Breast epithelium (tissue), 3 donors: ENCODE data around the gene SLC35F3.

ENCODE experiments used
- POLR2A ChIP-seq: fragments of 450-650 bp; IDR thresholded peaks from one replicate; pipeline ENCODE4 v1.6.1; 2016; ENCODE audit warnings: antibody characterized with exemption, mild to moderate bottlenecking, moderate library complexity
- POLR2AphosphoS5 ChIP-seq, 3 donors: sonication (generic); formaldehyde crosslinking; IDR thresholded peaks; one replicate each; pipeline ENCODE4 v1.6.1; 2017; ENCODE audit warnings: antibody characterized with exemption in 3 of 3
- TF ChIP-seq, protein P1 (sequence below), 3 donors: fragments of 450-650 bp; IDR thresholded peaks; one replicate each; pipeline ENCODE4 v1.5.1; 2016 to 2017; ENCODE audit warnings: antibody characterized with exemption in 3 of 3, mild to moderate bottlenecking in 3 of 3, moderate library complexity in 3 of 3

DNA sequence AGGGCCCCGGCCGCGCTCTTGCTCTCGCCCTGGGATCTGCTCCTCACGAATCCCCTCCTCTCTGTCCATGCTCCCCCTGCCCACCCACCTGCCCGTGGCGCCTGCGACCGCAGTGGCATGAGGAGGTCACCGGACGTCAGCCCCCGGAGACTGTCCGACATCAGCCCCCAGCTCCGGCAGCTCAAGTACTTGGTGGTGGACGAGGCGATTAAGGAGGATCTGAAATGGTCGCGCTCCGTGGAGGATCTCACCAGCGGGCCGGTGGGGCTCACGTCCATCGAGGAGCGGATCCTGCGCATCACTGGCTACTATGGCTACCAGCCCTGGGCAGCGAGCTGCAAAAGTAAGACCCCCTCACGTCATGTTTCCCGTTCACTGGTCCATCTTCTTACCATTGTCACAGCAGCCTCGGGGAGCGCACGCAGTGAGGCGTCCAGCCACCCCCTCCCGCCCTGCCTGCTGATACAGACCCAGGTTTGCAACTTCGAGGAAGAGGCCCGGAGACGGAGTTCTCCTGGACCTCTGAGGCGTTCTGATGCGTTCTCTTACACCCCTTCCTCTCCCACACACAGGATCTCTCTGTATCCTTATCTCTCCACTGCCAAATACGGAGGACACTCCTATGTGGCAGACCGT, 1.1 kb downstream of the SLC35F3 start:
- TF ChIP-seq, protein P1, sequence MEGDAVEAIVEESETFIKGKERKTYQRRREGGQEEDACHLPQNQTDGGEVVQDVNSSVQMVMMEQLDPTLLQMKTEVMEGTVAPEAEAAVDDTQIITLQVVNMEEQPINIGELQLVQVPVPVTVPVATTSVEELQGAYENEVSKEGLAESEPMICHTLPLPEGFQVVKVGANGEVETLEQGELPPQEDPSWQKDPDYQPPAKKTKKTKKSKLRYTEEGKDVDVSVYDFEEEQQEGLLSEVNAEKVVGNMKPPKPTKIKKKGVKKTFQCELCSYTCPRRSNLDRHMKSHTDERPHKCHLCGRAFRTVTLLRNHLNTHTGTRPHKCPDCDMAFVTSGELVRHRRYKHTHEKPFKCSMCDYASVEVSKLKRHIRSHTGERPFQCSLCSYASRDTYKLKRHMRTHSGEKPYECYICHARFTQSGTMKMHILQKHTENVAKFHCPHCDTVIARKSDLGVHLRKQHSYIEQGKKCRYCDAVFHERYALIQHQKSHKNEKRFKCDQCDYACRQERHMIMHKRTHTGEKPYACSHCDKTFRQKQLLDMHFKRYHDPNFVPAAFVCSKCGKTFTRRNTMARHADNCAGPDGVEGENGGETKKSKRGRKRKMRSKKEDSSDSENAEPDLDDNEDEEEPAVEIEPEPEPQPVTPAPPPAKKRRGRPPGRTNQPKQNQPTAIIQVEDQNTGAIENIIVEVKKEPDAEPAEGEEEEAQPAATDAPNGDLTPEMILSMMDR (IDR thresholded peaks at IDR 0.05) = no peak
- TF ChIP-seq POLR2A (no peak), POLR2AphosphoS5 (IDR thresholded peaks at IDR 0.05) (no peak)
